Left ventricle myocardium inferior (tissue), 1 donor: ENCODE data around the gene SLIT3. TPM values are rescaled to one million over a fixed set of nuclear protein-coding genes. Genes with fewer than 3 reads are reported as not detected.

ENCODE experiments used
- DNase-seq: peaks from one replicate; pipeline ENCODE4 v3.0.0-alpha.2; 2020
- H3K27ac ChIP-seq: fragments of 200-600 bp; replicated peaks from 2 replicates; pipeline ENCODE4 v1.8.0; 2021
- H3K27me3 ChIP-seq: fragments of 200-600 bp; 2 replicates; pipeline ENCODE4 v1.8.0; 2021; ENCODE audit warnings: low read depth
- H3K36me3 ChIP-seq: fragments of 200-600 bp; 2 replicates; pipeline ENCODE4 v1.8.0; 2021
- H3K4me1 ChIP-seq: fragments of 200-600 bp; 2 replicates; pipeline ENCODE4 v1.8.0; 2021
- H3K4me3 ChIP-seq: fragments of 200-600 bp; 2 replicates; pipeline ENCODE4 v1.8.0; 2021; ENCODE audit warnings: mild to moderate bottlenecking, moderate library complexity
- H3K9me3 ChIP-seq: fragments of 200-600 bp; replicated peaks from 2 replicates; pipeline ENCODE4 v1.8.0; 2021
- intact Hi-C: fragments of 100-400 bp; cut with micrococcal nuclease; formaldehyde crosslinking; loops from one replicate; pipeline ENCODE4 v1.11.0; 2022
- total RNA-seq: library from RNA; stranded (reverse); fragmentation: NEBNext Ultra II Directional; extraction: Animal tissue kit (Norgen Biotek cat#: 25700); gene quantifications from one replicate; pipeline ENCODE4 v1.2.1, GENCODE V29; 2021
- TF ChIP-seq, protein P1 (sequence below): fragments of 200-600 bp; IDR thresholded peaks from 2 replicates; pipeline ENCODE4 v1.8.0; 2021; ENCODE audit warnings: antibody characterized with exemption, mild to moderate bottlenecking, borderline replicate concordance
- donor health status: DM: no; HTN: yes; CAD: no; lungs with severe emphysema.

Gene SLIT3
- total RNA-seq, 1 donor from 2014 or later: 22.7 TPM

DNA sequence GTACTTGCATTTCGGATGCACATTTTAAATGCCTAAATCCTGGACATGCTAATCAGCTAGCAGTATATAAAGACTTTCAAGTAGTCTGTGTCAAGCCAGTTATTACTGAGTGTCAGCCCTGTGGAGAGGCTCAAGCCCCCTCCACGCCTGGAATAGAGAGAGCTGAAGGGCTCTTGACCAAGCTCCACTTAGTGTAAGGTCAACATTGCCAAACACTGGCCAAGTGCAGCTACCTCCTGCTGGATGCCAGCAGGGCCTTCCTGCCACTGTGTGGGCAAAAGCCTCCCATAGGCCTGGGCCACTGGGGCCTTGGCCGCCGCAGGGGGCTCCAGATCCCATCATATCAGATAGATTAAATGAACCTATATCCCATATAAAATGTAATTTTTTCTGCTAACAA, 482.4 kb downstream of the SLIT3 start:
- TF ChIP-seq, protein P1, sequence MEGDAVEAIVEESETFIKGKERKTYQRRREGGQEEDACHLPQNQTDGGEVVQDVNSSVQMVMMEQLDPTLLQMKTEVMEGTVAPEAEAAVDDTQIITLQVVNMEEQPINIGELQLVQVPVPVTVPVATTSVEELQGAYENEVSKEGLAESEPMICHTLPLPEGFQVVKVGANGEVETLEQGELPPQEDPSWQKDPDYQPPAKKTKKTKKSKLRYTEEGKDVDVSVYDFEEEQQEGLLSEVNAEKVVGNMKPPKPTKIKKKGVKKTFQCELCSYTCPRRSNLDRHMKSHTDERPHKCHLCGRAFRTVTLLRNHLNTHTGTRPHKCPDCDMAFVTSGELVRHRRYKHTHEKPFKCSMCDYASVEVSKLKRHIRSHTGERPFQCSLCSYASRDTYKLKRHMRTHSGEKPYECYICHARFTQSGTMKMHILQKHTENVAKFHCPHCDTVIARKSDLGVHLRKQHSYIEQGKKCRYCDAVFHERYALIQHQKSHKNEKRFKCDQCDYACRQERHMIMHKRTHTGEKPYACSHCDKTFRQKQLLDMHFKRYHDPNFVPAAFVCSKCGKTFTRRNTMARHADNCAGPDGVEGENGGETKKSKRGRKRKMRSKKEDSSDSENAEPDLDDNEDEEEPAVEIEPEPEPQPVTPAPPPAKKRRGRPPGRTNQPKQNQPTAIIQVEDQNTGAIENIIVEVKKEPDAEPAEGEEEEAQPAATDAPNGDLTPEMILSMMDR: no peak

GRCh38 chr5:168817591-168817990, 483.3 kb downstream of the SLIT3 start:
- H3K9me3 ChIP-seq: no peaks in the 10 kb centered on the region
- H3K4me1 ChIP-seq: peaks cover 42% of the 10 kb centered on the region
- H3K36me3 ChIP-seq: no peaks in the 10 kb centered on the region
- intact Hi-C loops: no loop called here
- no peak overlapping the region for H3K27ac ChIP-seq
- H3K27me3 ChIP-seq: no peaks in the 10 kb centered on the region
- no peak for DNase-seq
- H3K4me3 ChIP-seq: no peak overlapping the region
- TF ChIP-seq, protein P1: no peak

More for the DNA sequence above, 482.4 kb downstream of the SLIT3 start:
- H3K4me1 ChIP-seq: peaks cover 43% of the 10 kb centered on the region
- H3K27me3 ChIP-seq: no peaks in the 10 kb centered on the region
- H3K9me3 ChIP-seq: no peaks in the 10 kb centered on the region
- no peaks in the 10 kb centered on the region for H3K36me3 ChIP-seq
- intact Hi-C loops: no loop called here
- DNase-seq: peak; percentile 20
- no peak overlapping the region for H3K4me3 ChIP-seq
- no peak overlapping the region for H3K27ac ChIP-seq

- no peaks in the 10 kb centered on the region for H3K27me3 ChIP-seq
- intact Hi-C loops: no loop called here
- no peak overlapping the region for H3K27ac ChIP-seq
- no peak overlapping the region for H3K4me3 ChIP-seq
- no peaks in the 10 kb centered on the region for H3K9me3 ChIP-seq
- no peak for DNase-seq
- H3K4me1 ChIP-seq: peaks cover 32% of the 10 kb centered on the region
- TF ChIP-seq, protein P1: no peak
- no peaks in the 10 kb centered on the region for H3K36me3 ChIP-seq
Measured at GRCh38 chr5:168816661-168817060, 484.3 kb downstream of the SLIT3 start.

- H3K4me3 ChIP-seq: no peak overlapping the region
- intact Hi-C loops: no loop called here
- H3K27ac ChIP-seq: no peak overlapping the region
- no peaks in the 10 kb centered on the region for H3K36me3 ChIP-seq
- H3K9me3 ChIP-seq: no peaks in the 10 kb centered on the region
- no peak for DNase-seq
- peaks cover 30% of the 10 kb centered on the region for H3K4me1 ChIP-seq
- TF ChIP-seq, protein P1: no peak
- no peaks in the 10 kb centered on the region for H3K27me3 ChIP-seq
Measured at GRCh38 chr5:168813184-168813968, 487.6 kb downstream of the SLIT3 start.

- no peak for DNase-seq
- Histone ChIP-seq H3K27ac (no peak overlapping the region), H3K9me3 (no peaks in the 10 kb centered on the region), H3K27me3 (no peaks in the 10 kb centered on the region), H3K4me1 (peaks cover 26% of the 10 kb centered on the region), H3K4me3 (no peak overlapping the region), H3K36me3 (no peaks in the 10 kb centered on the region)
- TF ChIP-seq, protein P1: no peak
- intact Hi-C loops: no loop called here
Measured at GRCh38 chr5:168810641-168811040, 490.3 kb downstream of the SLIT3 start.
